ENCODE measurements around the gene MMP15.

GRCh38 chr16:57998486-57998885 is 27.1 kb upstream of the MMP15 start:
- TF ChIP-seq CTCF (IDR thresholded peaks at IDR 0.05) (no peak), EP300 (IDR thresholded peaks at IDR 0.05) (no peak), POLR2A (IDR thresholded peaks at IDR 0.05) (no peak), POLR2AphosphoS5 (IDR thresholded peaks at IDR 0.05) (no peak)
